ENCODE results near the gene RXRA.
A peak's percentile ranks its signal among the peaks of the same experiment; 100 is the strongest.

The RXRA gene

GRCh38 chr9:134407121-134407779 is 81.0 kb downstream of the RXRA start:
- H3K9me3 ChIP-seq (ENCODE audit: insufficient read depth, low read length), result no peaks in the 10 kb centered on the region
- TF ChIP-seq ZNF274 (IDR thresholded peaks at IDR 0.05; ENCODE audit: low read depth, low read length) (no peak), YY1 (IDR thresholded peaks at IDR 0.05; ENCODE audit: insufficient read depth, insufficient read length) (no peak), SUZ12 (IDR thresholded peaks at IDR 0.05; ENCODE audit: extremely low read depth, insufficient read depth, insufficient read length) (no peak)
- peak overlapping the region; percentile 11 for H3K9ac ChIP-seq (ENCODE audit: insufficient read length, low read depth)
- peaks cover 40% of the 10 kb centered on the region for H3K4me1 ChIP-seq (ENCODE audit: insufficient read depth, insufficient read length)
- no peak for DNase-seq (ENCODE audit: low read depth, low spot score)
- H3K27me3 ChIP-seq (ENCODE audit: insufficient read depth, insufficient read length), result no peaks in the 10 kb centered on the region
- no peak overlapping the region for H3K4me3 ChIP-seq (ENCODE audit: insufficient read length, low read depth)
- peaks cover 47% of the 10 kb centered on the region for H3K36me3 ChIP-seq (ENCODE audit: insufficient read depth, insufficient read length, low read length)

GRCh38 chr9:134408389-134408788 is 82.1 kb downstream of the RXRA start:
- Histone ChIP-seq H3K9me3 (ENCODE audit: insufficient read depth, low read length) (no peaks in the 10 kb centered on the region), H3K4me1 (ENCODE audit: insufficient read depth, insufficient read length) (peaks cover 42% of the 10 kb centered on the region), H3K4me3 (ENCODE audit: insufficient read length, low read depth) (no peak overlapping the region), H3K27me3 (ENCODE audit: insufficient read depth, insufficient read length) (no peaks in the 10 kb centered on the region), H3K36me3 (ENCODE audit: insufficient read depth, insufficient read length, low read length) (peaks cover 46% of the 10 kb centered on the region), H3K9ac (ENCODE audit: insufficient read length, low read depth) (no peak overlapping the region)
- no peak for DNase-seq (ENCODE audit: low read depth, low spot score)
- TF ChIP-seq SUZ12 (IDR thresholded peaks at IDR 0.05; ENCODE audit: extremely low read depth, insufficient read depth, insufficient read length) (no peak), YY1 (IDR thresholded peaks at IDR 0.05; ENCODE audit: insufficient read depth, insufficient read length) (no peak), ZNF274 (IDR thresholded peaks at IDR 0.05; ENCODE audit: low read depth, low read length) (no peak)

GRCh38 chr9:134408939-134409737 is 82.9 kb downstream of the RXRA start:
- no peak for DNase-seq (ENCODE audit: low read depth, low spot score)
- H3K9ac ChIP-seq (ENCODE audit: insufficient read length, low read depth), result no peak overlapping the region
- peaks cover 53% of the 10 kb centered on the region for H3K36me3 ChIP-seq (ENCODE audit: insufficient read depth, insufficient read length, low read length)
- no peak for TF ChIP-seq YY1 (IDR thresholded peaks at IDR 0.05; ENCODE audit: insufficient read depth, insufficient read length)
- no peak for TF ChIP-seq ZNF274 (IDR thresholded peaks at IDR 0.05; ENCODE audit: low read depth, low read length)
- no peak overlapping the region for H3K4me3 ChIP-seq (ENCODE audit: insufficient read length, low read depth)
- no peaks in the 10 kb centered on the region for H3K9me3 ChIP-seq (ENCODE audit: insufficient read depth, low read length)
- peaks cover 45% of the 10 kb centered on the region for H3K4me1 ChIP-seq (ENCODE audit: insufficient read depth, insufficient read length)
- H3K27me3 ChIP-seq (ENCODE audit: insufficient read depth, insufficient read length), result no peaks in the 10 kb centered on the region

- DNase-seq (ENCODE audit: low read depth, low spot score), result no peak
- Histone ChIP-seq H3K9ac (ENCODE audit: insufficient read length, low read depth) (peak overlapping the region; percentile 11), H3K9me3 (ENCODE audit: insufficient read depth, low read length) (no peaks in the 10 kb centered on the region), H3K4me1 (ENCODE audit: insufficient read depth, insufficient read length) (peaks cover 42% of the 10 kb centered on the region), H3K4me3 (ENCODE audit: insufficient read length, low read depth) (no peak overlapping the region), H3K27me3 (ENCODE audit: insufficient read depth, insufficient read length) (no peaks in the 10 kb centered on the region), H3K36me3 (ENCODE audit: insufficient read depth, insufficient read length, low read length) (peaks cover 54% of the 10 kb centered on the region)
- no peak for TF ChIP-seq ZNF274 (IDR thresholded peaks at IDR 0.05; ENCODE audit: low read depth, low read length)
- TF ChIP-seq YY1 (IDR thresholded peaks at IDR 0.05; ENCODE audit: insufficient read depth, insufficient read length), result no peak
- TF ChIP-seq SUZ12 (IDR thresholded peaks at IDR 0.05; ENCODE audit: extremely low read depth, insufficient read depth, insufficient read length), result no peak
These were observed 84.0 kb downstream of the RXRA start for GRCh38 chr9:134410071-134410834.

- Histone ChIP-seq H3K4me3 (ENCODE audit: insufficient read length, low read depth) (no peak overlapping the region), H3K4me1 (ENCODE audit: insufficient read depth, insufficient read length) (peaks cover 44% of the 10 kb centered on the region), H3K36me3 (ENCODE audit: insufficient read depth, insufficient read length, low read length) (peaks cover 54% of the 10 kb centered on the region), H3K9ac (ENCODE audit: insufficient read length, low read depth) (peak overlapping the region; percentile 42), H3K27me3 (ENCODE audit: insufficient read depth, insufficient read length) (no peaks in the 10 kb centered on the region), H3K9me3 (ENCODE audit: insufficient read depth, low read length) (no peaks in the 10 kb centered on the region)
- DNase-seq (ENCODE audit: low read depth, low spot score), result no peak
- TF ChIP-seq SUZ12 (IDR thresholded peaks at IDR 0.05; ENCODE audit: extremely low read depth, insufficient read depth, insufficient read length) (no peak), YY1 (IDR thresholded peaks at IDR 0.05; ENCODE audit: insufficient read depth, insufficient read length) (no peak), ZNF274 (IDR thresholded peaks at IDR 0.05; ENCODE audit: low read depth, low read length) (no peak)
These were observed 84.6 kb downstream of the RXRA start for GRCh38 chr9:134410835-134411217.

GRCh38 chr9:134411440-134412297 is 85.4 kb downstream of the RXRA start:
- Histone ChIP-seq H3K36me3 (ENCODE audit: insufficient read depth, insufficient read length, low read length) (peaks cover 54% of the 10 kb centered on the region), H3K27me3 (ENCODE audit: insufficient read depth, insufficient read length) (no peaks in the 10 kb centered on the region), H3K4me1 (ENCODE audit: insufficient read depth, insufficient read length) (peaks cover 41% of the 10 kb centered on the region), H3K4me3 (ENCODE audit: insufficient read length, low read depth) (no peak overlapping the region), H3K9ac (ENCODE audit: insufficient read length, low read depth) (peak overlapping the region; percentile 42), H3K9me3 (ENCODE audit: insufficient read depth, low read length) (no peaks in the 10 kb centered on the region)
- TF ChIP-seq SUZ12 (IDR thresholded peaks at IDR 0.05; ENCODE audit: extremely low read depth, insufficient read depth, insufficient read length), result no peak
- no peak for TF ChIP-seq ZNF274 (IDR thresholded peaks at IDR 0.05; ENCODE audit: low read depth, low read length)
- no peak for TF ChIP-seq YY1 (IDR thresholded peaks at IDR 0.05; ENCODE audit: insufficient read depth, insufficient read length)
- no peak for DNase-seq (ENCODE audit: low read depth, low spot score)
